Esophagus squamous epithelium (tissue), 5 donors: Measurements from ENCODE around the gene ZNF628. TPM values are rescaled to one million over a fixed set of nuclear protein-coding genes. Genes with fewer than 3 reads are reported as not detected.

Experiments
- DNase-seq: peaks from one replicate; lab custom pipeline; 2025; lab: John Stamatoyannopoulos, UW
- H3K27ac ChIP-seq, 4 donors: fragments of 200-600 bp; sonication (generic); one replicate each; pipeline ENCODE4 v1.5.1; 2016 to 2019; ENCODE audit warnings: mild to moderate bottlenecking in 1 of 4
- H3K27me3 ChIP-seq, 4 donors: fragments of 200-600 bp; sonication (generic); 1 replicate in 3 of 4; 2 replicates in 1 of 4; pipeline versions ENCODE4 v1.5.1 to v1.6.0; 2017 to 2021; ENCODE audit warnings: antibody characterized with exemption in 1 of 4
- H3K36me3 ChIP-seq, 3 donors: fragments of 200-600 bp; sonication (generic); one replicate each; pipeline ENCODE4 v1.5.1; 2016 to 2019
- H3K4me1 ChIP-seq, 3 donors: fragments of 200-600 bp; sonication (generic); one replicate each; pipeline ENCODE4 v1.5.1; 2017 to 2019
- H3K4me3 ChIP-seq, 4 donors: fragments of 200-600 bp; sonication (generic); 1 replicate in 3 of 4; 2 replicates in 1 of 4; pipeline ENCODE4 v1.5.1; 2016 to 2019; ENCODE audit warnings: mild to moderate bottlenecking in 2 of 4, moderate library complexity in 1 of 4
- H3K9me3 ChIP-seq, 3 donors: fragments of 200-600 bp; sonication (generic); one replicate each; pipeline ENCODE4 v1.5.1; 2016 to 2019
- POLR2A ChIP-seq, 4 donors: fragments of 450-650 bp; IDR thresholded peaks; one replicate each; pipeline ENCODE4 v1.6.1; 2017; ENCODE audit warnings: antibody characterized with exemption in 4 of 4, mild to moderate bottlenecking in 4 of 4, moderate library complexity in 3 of 4
- WGBS, 2 donors: methylation state at CpG; one replicate each; pipeline ENCODE4 v1.1.5; 2018; 5-methylcytosine and 5-hydroxymethylcytosine counted together
- intact Hi-C: fragments of 100-400 bp; cut with DNase I; formaldehyde crosslinking; loops from one replicate; pipeline ENCODE4 v1.15.0; 2022
- total RNA-seq, 4 donors: library from RNA; depleted of rRNA; stranded (reverse); fragments of >200 nt; gene quantifications; one replicate each; pipeline ENCODE4 v1.1.0, GENCODE V29; 2016
- TF ChIP-seq, protein P1 (sequence below), 6 experiments: fragments of 450-650 bp in 4 of 6; fragments of 200-600 bp in 2 of 6; sonication (generic) in 2 of 6; IDR thresholded peaks; one replicate each; pipeline ENCODE4 v1.5.1; 2016 to 2019; ENCODE audit warnings: antibody characterized with exemption in 6 of 6, mild to moderate bottlenecking in 4 of 6, moderate library complexity in 4 of 6
- donor health status: DM: yes; HTN: yes; CAD: no.

ZNF628 gene
- total RNA-seq, 4 donors from 2014 or later: 4.4 to 22.0 (median 6.8) TPM

DNA sequence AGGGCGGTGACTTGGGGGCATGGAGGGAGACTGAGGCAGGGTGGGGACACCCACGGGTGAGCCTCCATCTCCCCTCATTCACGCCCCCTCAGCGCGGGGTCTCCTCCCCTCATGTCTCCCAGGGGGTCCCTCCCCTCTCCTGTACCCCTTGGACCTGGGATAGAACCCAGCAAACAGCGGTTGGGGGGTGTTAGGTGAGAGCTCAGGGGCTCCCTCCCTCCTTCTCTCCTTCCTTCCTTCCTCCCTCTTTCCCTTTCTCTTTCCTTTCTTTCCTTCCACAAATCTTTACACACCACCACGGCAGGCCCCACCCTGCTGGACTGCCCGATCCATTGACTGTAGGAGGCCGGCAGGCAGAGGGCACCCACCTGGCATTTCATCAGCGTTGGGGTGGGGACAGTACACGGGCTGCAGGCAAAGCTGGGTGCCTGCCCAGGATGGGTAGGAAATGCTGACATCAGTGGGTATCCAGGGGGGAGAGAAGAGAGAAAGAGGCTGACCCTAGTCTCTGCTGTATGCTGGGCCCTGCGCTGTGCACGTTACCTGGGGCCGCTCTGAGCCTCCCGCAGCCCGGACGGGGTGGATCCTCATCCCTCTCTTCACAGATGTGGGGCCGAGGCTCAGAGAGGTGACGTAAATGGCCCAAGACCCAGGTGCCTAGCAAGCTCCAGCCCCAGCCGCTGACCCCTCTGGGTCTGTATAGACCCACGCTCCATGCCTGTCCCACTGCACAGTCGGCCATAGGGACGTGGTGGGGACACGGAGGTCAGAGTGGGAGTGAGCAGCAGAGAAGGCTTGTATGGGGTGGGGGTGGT, 15.3 kb downstream of the ZNF628 start:
- WGBS, 2 donors: 53 to 65% methylated on average over 13 of the region's 24 CpGs
- no peak overlapping the region for H3K4me3 ChIP-seq
- no peaks in the 10 kb centered on the region for H3K9me3 ChIP-seq
- intact Hi-C loops: no loop called here
- peaks cover 0 to 43% (median 0%) of the 10 kb centered on the region in 4 donors for H3K27me3 ChIP-seq
- TF ChIP-seq POLR2A (IDR thresholded peaks at IDR 0.05): no peak
- TF ChIP-seq, protein P1, sequence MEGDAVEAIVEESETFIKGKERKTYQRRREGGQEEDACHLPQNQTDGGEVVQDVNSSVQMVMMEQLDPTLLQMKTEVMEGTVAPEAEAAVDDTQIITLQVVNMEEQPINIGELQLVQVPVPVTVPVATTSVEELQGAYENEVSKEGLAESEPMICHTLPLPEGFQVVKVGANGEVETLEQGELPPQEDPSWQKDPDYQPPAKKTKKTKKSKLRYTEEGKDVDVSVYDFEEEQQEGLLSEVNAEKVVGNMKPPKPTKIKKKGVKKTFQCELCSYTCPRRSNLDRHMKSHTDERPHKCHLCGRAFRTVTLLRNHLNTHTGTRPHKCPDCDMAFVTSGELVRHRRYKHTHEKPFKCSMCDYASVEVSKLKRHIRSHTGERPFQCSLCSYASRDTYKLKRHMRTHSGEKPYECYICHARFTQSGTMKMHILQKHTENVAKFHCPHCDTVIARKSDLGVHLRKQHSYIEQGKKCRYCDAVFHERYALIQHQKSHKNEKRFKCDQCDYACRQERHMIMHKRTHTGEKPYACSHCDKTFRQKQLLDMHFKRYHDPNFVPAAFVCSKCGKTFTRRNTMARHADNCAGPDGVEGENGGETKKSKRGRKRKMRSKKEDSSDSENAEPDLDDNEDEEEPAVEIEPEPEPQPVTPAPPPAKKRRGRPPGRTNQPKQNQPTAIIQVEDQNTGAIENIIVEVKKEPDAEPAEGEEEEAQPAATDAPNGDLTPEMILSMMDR (IDR thresholded peaks at IDR 0.05): no peak
- H3K4me1 ChIP-seq: peaks cover 22 to 72% (median 29%) of the 10 kb centered on the region in 3 donors
- no peak for DNase-seq
- H3K36me3 ChIP-seq: no peaks in the 10 kb centered on the region
- H3K27ac ChIP-seq: peak overlapping the region in 3 of 4 donors; percentile 21 to 70 (median 38)

DNA sequence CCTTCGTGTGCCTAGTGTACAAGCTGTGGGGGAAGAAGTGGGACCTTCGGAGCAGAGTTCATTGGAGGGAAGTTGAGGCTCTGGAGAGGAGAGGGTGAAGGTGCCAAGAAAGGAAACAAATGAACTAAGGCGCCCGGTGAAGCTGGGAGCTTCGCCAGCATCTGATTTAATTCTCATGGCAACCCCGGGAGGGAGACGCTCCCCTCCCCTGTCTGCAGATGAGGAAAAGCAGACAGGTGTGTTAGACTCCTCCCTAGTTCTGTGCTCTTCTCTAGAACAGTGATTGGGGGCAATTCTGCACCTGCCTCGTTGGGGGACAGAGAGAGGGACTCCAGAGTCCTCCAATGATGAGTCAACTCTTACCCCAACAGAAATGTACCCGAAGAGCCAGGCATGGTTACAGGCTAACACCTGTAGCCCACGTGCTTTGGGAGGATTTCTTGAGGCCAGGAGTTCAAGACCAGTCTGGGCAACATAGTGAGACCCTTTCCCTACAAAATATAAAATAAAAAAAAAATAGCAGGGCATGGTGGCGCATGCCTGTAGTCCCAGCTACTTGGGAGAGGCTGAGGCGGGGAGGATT, 16.0 kb downstream of the ZNF628 start:
- no peaks in the 10 kb centered on the region for H3K36me3 ChIP-seq
- H3K27me3 ChIP-seq: peaks cover 0 to 43% (median 0%) of the 10 kb centered on the region in 4 donors
- 22 to 34% methylated on average over 12 of the region's 12 CpGs for WGBS, 2 donors
- peaks cover 16 to 65% (median 22%) of the 10 kb centered on the region in 3 donors for H3K4me1 ChIP-seq
- no peak for TF ChIP-seq POLR2A (IDR thresholded peaks at IDR 0.05)
- TF ChIP-seq, protein P1 (IDR thresholded peaks at IDR 0.05): no peak
- no peak overlapping the region for H3K27ac ChIP-seq
- DNase-seq: no peak
- no peak overlapping the region for H3K4me3 ChIP-seq
- no peaks in the 10 kb centered on the region for H3K9me3 ChIP-seq
- intact Hi-C loops: no loop called here

DNA sequence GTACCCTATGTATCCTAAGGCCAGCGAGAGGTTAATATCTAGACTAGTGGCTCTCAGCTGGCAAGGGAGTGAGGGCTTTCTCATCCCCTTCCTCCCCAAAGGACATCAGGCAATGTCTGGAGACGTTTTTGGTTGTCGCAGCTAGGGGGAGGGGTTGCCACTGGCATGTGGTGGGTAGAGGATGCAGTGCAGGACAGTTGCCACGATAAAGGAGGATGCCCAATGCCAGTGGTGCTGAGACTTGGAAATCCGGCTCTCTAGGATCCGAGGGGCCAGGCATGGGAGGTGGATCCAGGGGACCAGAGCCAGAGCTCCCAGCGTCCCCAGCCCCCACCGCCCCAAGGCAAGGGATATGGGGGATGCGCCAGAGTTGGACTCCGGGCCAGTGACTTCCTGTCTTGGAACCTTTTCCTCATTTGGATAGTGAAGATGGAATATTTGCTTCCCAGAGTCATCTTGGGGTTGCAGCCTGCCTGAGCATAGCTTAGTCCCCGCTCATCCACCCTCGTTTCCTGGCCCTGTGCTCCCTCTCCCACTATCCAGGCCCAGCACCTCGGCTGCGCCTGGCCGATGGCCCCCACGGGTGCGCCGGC, 16.7 kb downstream of the ZNF628 start:
- Histone ChIP-seq H3K27me3 (peaks cover 0 to 43% (median 0%) of the 10 kb centered on the region in 4 donors), H3K4me3 (peak overlapping the region in 1 of 4 donors; percentile 22), H3K36me3 (no peaks in the 10 kb centered on the region), H3K4me1 (peaks cover 15 to 58% (median 16%) of the 10 kb centered on the region in 3 donors), H3K9me3 (no peaks in the 10 kb centered on the region), H3K27ac (peak overlapping the region; percentile 20 to 74 (median 58))
- 53 to 57% methylated on average over 4 to 10 of the region's 18 CpGs for WGBS, 2 donors
- no peak for TF ChIP-seq POLR2A (IDR thresholded peaks at IDR 0.05)
- TF ChIP-seq, protein P1 (IDR thresholded peaks at IDR 0.05): no peak
- intact Hi-C loops: no loop called here
- no peak for DNase-seq

DNA sequence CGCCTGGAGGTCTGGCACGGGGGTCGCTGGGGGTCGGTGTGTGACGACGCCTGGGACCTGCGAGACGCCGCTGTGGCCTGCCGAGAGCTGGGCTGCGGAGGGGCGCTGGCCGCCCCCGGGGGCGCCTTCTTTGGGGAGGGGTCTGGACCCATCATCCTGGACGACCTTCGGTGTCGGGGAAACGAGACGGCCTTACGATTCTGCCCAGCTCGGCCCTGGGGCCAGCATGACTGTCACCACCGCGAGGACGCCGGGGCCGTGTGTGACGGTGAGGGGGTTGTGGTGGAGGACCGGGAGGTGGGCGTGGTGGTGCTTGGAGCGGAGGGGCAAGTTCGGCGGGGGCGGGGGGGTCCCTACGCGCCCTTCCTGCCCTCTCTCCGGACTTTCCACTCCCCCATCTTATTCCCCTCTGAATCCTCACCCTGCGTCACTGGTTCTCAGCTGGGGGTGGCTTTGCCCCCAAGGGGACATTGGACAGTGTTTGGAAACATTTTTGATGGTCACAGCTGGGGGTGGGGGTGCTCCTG, 17.3 kb downstream of the ZNF628 start:
- H3K4me3 ChIP-seq: peak overlapping the region in 2 of 4 donors; percentile 22 to 48

More for the DNA sequence above, 17.3 kb downstream of the ZNF628 start:
- DNase-seq: no peak
- WGBS, 2 donors: 20 to 32% methylated on average over 1 to 7 of the region's 38 CpGs
- H3K9me3 ChIP-seq: no peaks in the 10 kb centered on the region
- peaks cover 15 to 53% (median 16%) of the 10 kb centered on the region in 3 donors for H3K4me1 ChIP-seq
- H3K27me3 ChIP-seq: peaks cover 0 to 43% (median 0%) of the 10 kb centered on the region in 4 donors
- peak overlapping the region; percentile 34 to 74 (median 58) for H3K27ac ChIP-seq
- intact Hi-C loops: no loop called here
- TF ChIP-seq, protein P1 (IDR thresholded peaks at IDR 0.05): no peak
- no peak for TF ChIP-seq POLR2A (IDR thresholded peaks at IDR 0.05)
- no peaks in the 10 kb centered on the region for H3K36me3 ChIP-seq
